T-helper 2 cell (primary cell): ENCODE results near the gene MTRFR.
A peak's percentile ranks its signal among the peaks of the same experiment; 100 is the strongest.
"Not testable (repeated sequence)": the region's sequence is repeated elsewhere in the genome, so short reads cannot be mapped to it uniquely, and the experiment has no call there.

ENCODE experiments used
- DNase-seq, 5 experiments: peaks; one replicate each; pipeline versions ENCODE4 v3.0.0 to v3.0.0-alpha.2; 2012 to 2022
- total RNA-seq, 2 donors: gene quantifications; one replicate each; lab custom pipeline; 2026; lab: John Stamatoyannopoulos, UW

The MTRFR gene
- total RNA-seq = 21.5 to 32.3 reads per million in 2 donors

GRCh38 chr12:123232807-123233504, at the start of gene MTRFR, which contains the start of gene MPHOSPH9:
Gene MTRFR (plus strand): TSS chr12:123233436. CDS start chr12:123253675, 20,239 bp downstream.
Gene MPHOSPH9 (minus strand): TSS chr12:123233141. CDS start chr12:123230364, 2,777 bp downstream.
- peak; percentile 97 to 100 (median 98) for DNase-seq

- no peak for DNase-seq
Observed at GRCh38 chr12:123187637-123188036, 45.6 kb upstream of the MTRFR start.

- DNase-seq = no peak
Observed at GRCh38 chr12:123199936-123200335, 33.3 kb upstream of the MTRFR start.

- DNase-seq = peak in 1 of 5 experiments; percentile 41
Observed at GRCh38 chr12:123200414-123200813, 32.8 kb upstream of the MTRFR start.

- not testable (repeated sequence) for DNase-seq
Observed at GRCh38 chr12:123206794-123207193, 26.4 kb upstream of the MTRFR start.

- DNase-seq = not testable (repeated sequence)
Observed at GRCh38 chr12:123207815-123208214, 25.4 kb upstream of the MTRFR start.

GRCh38 chr12:123223241-123223668, 10.0 kb upstream of the MTRFR start:
- peak in 4 of 5 experiments; percentile 17 to 91 (median 42) for DNase-seq

- no peak for DNase-seq
Observed at GRCh38 chr12:123225443-123225842, 7.8 kb upstream of the MTRFR start.

- DNase-seq = no peak
Observed at GRCh38 chr12:123227581-123228258, 5.5 kb upstream of the MTRFR start.

GRCh38 chr12:123229051-123229450, 4.2 kb upstream of the MTRFR start:
- DNase-seq = peak in 1 of 5 experiments; percentile 60

GRCh38 chr12:123231931-123232330, 1.3 kb upstream of the MTRFR start:
- DNase-seq = no peak

GRCh38 chr12:123232472-123232806, 797 bp upstream of the MTRFR start:
- DNase-seq = no peak

GRCh38 chr12:123233505-123234308, 471 bp downstream of the MTRFR start:
- DNase-seq = no peak

GRCh38 chr12:123237646-123238329, 4.6 kb downstream of the MTRFR start:
- peak; percentile 19 to 66 (median 59) for DNase-seq

- no peak for DNase-seq
Observed at GRCh38 chr12:123238330-123238682, 5.1 kb downstream of the MTRFR start.

- no peak for DNase-seq
Observed at GRCh38 chr12:123238961-123239360, 5.7 kb downstream of the MTRFR start.

GRCh38 chr12:123242116-123242904, 9.1 kb downstream of the MTRFR start:
- DNase-seq = no peak

GRCh38 chr12:123243671-123244262, 10.5 kb downstream of the MTRFR start:
- no peak for DNase-seq

GRCh38 chr12:123245678-123246077, 12.4 kb downstream of the MTRFR start:
- no peak for DNase-seq

GRCh38 chr12:123248129-123248528, 14.9 kb downstream of the MTRFR start:
- not testable (repeated sequence) for DNase-seq
